Stimulated activated CD4-positive, alpha-beta T cell treated with anti-CD3 and anti-CD28 coated beads, Interleukin-4, amount 100 ng/mL, for 24 hours (primary cell): Measurements from ENCODE around the gene GBX1.

Experiments used
- DNase-seq: peaks from one replicate; pipeline ENCODE4 v3.0.0-alpha.2; 2020

The GBX1 gene

GRCh38 chr7:151138153-151138851 lies 29.2 kb downstream of the GBX1 start:
- DNase-seq: no peak

- DNase-seq: no peak
Observed at GRCh38 chr7:151137791-151138152, 29.7 kb downstream of the GBX1 start.

DNA sequence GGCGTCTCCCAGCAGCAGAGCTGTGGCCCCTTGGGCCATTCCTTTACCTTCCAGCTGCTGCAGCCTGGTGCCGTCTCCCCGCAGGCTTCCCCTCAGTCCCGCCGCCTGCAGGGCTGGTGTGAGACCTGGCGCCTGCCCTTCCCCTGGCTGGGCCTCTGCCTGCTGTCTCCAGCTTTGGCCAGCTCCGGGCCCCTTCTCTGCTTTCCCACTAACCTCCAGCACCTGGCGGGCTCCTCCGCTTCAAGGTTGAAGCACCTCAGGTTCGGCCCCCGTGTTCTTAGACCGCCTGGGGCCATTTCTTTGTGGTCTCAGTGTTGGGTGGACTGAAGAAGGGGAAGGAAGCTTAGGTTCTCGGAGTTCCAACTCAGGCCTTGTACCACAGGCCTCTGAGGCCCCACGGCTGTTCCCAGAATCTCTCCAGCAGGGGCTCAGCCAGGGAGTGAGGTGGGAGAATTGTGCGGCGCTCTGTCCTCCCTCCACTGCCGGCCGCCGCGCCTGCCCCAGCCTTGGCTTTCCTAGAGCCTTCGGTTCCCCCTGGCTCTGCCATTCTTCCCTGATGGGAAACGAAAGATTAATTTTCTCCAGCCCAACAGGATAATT lies 30.3 kb downstream of the GBX1 start:
- no peak for DNase-seq

GRCh38 chr7:151135866-151136843 lies 31.3 kb downstream of the GBX1 start:
- no peak for DNase-seq

GRCh38 chr7:151135525-151135845 lies 32.0 kb downstream of the GBX1 start:
- DNase-seq: no peak

- no peak for DNase-seq
Observed at GRCh38 chr7:151134743-151135524, 32.6 kb downstream of the GBX1 start.

- DNase-seq: no peak
Observed at GRCh38 chr7:151133986-151134742, 33.3 kb downstream of the GBX1 start.

DNA sequence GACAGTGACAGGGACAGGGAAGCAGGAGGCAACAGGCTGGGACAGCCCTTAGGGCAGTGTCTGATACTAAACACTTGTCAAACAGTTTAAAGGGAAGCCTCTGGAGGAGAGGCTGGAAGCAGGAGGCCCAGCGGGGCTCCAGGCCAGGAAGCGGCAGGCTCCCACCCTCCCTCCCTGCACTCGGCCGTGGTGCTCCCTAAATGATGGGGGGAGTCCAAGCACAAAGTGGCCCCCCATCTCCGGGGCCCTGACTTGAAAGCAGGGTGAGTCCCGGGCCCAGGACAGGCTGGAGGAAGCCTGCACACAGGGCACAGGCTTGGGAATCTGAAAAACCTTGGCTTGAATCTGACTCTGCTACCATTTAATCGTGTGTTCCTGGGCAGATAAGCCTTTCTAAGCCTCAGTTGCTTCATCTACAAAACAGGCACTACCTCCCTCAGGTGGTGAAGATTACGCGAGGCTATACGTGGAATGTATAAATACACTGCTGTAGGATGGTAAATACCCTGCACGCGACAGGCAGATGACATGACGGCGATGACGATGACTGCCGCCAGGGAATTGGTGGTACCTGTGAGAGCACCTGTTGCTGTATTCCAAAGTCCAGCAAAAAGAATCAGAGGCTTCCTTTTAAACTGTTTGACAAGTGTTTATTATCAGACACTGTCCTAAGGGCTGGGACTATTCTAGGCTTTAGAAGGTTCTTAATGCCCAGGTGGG lies 34.1 kb downstream of the GBX1 start:
- DNase-seq: no peak

GRCh38 chr7:151132461-151133205 lies 34.9 kb downstream of the GBX1 start:
- no peak for DNase-seq

DNA sequence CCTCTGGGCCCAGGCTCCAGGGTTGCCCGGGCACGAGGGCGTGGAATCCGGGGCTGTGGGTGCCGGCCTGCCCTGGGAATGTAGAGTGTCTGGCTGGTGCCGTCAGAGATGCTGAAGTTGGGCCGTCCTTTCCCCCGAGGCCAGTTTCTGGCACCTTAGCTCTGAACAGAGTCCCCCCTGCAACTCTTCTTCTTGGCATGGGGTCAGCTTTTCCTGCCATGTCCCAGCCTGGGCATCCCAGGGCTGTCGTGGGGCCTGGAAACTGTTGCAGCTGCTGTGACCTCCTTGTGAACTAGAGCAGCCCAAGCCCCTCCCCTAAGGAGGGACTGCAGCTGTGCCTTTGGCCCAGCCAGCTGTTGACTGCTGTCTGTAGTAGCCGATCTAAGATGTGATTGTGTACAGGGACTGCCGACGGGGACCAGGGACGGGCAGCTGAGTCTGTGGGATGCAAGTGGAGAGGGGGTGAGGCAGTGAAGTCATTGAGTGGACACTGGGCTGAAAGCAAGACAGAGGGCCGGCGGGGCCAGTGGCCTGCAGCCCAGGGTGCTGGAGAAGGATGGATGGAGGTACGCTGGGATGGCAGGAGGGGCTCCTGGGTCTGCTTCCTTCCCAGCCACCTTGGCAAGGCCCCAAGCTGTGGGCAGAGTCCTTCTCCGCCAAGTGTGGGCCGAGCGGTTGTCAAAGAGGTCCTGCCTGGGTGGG lies 35.8 kb downstream of the GBX1 start:
- DNase-seq: no peak

- DNase-seq: no peak
Observed at GRCh38 chr7:151131224-151131591, 36.3 kb downstream of the GBX1 start.

- DNase-seq: no peak
Observed at GRCh38 chr7:151130741-151131157, 36.7 kb downstream of the GBX1 start.

DNA sequence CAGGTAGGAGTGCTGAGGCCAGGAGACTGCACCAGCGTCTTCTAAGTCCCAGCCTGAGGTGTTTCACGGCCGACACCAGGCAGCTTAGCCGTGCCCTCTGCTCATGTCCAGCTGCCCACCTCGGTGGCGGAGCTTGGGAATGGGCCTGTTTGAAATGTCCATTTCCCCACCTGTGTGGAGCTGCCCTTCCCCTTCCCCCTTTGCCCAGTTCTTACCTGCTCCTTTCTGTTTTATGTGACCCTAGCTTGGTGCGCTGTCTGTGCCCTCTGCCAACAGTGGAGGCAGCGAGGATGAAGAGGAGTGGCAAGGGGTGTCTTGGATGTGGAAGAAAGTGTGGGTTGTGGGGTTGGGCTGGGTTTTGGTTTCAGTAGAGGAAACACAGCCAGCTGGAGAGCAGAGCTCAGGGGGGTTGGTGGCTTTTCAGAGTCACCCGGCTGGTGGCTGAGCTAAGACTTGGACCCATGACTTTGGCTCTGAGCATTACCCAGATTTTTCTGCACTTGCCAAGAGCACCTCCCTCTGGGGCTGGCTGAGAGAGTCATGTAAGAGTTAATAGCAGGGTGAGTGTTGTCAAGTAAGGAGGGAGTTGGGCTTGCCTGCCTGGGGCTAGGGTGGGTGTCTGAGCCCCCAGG lies 37.4 kb downstream of the GBX1 start:
- no peak for DNase-seq

- no peak for DNase-seq
Observed at GRCh38 chr7:151129117-151129959, 38.2 kb downstream of the GBX1 start.

DNA sequence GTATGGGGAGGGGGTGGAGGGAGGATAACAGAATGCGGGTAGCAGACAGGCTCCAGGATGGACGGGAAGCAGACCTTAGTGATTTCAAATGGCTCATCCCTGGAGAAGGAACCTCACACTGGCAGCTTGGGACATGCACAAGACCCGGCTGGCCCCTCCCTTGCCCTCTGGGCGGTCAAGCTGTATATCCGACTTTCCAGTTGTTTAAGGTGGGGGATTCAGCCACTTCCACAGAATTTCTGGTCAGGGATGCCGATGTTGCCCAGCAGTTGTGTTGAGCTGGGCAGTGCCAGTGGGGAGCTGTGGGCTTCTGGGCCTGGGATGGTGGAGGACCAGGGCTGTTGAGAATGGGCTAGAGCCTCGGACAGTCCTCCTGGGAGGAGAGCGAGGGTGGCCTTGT lies 38.8 kb downstream of the GBX1 start:
- DNase-seq: no peak

DNA sequence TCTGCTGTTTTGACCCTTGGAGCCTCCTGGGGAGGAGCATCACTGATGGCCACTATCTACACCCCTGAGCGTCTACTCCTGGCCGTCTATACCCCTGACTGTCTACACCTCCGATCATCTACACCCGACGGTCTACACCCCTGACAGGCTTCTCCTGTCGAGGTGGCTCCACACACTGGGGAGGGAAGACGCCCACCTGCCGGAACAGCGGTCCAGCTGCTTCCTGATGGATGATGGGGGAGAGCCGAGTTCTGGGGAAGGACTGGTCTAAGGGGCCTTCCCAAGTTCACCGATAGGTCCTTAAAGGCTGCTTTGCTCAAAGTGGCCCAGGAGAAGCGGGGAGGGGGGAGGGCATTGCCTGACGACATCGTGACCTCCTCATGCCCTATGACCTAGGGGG lies 39.4 kb downstream of the GBX1 start:
- DNase-seq: no peak

GRCh38 chr7:151126491-151127137 lies 40.9 kb downstream of the GBX1 start:
- no peak for DNase-seq

- DNase-seq: no peak
Observed at GRCh38 chr7:151125846-151126481, 41.5 kb downstream of the GBX1 start.
